ENCODE measurements around the gene CLDN24. TPM values are rescaled to one million over a fixed set of nuclear protein-coding genes. Genes with fewer than 3 reads are reported as not detected.

Gene CLDN24
- total and polyA plus RNA-seq, 7 experiments from 2014 or later, result not detected

GRCh38 chr4:183354219-183354618, 32.0 kb upstream of the CLDN24 start:
- Mint-ChIP-seq H3K27me3 (peaks cover 2 to 13% (median 11%) of the 10 kb centered on the region in 5 donors), H3K27ac (no peak overlapping the region), H3K4me1 (peaks cover 0 to 6% (median 0%) of the 10 kb centered on the region in 7 donors), H3K4me3 (no peak overlapping the region), H3K9me3 (peaks cover 0 to 3% (median 0%) of the 10 kb centered on the region in 11 donors), H3K36me3 (peaks cover 0 to 3% (median 0%) of the 10 kb centered on the region in 5 donors)
- Histone ChIP-seq H3K9me3 (ENCODE audit: control insufficient read depth in 2 of 3, low read length in 3 of 3) (no peaks in the 10 kb centered on the region), H3K27me3 (ENCODE audit: control insufficient read depth in 2 of 2, insufficient read depth in 2 of 2, low read length in 2 of 2) (no peaks in the 10 kb centered on the region), H3K4me3 (ENCODE audit: low read length) (no peak overlapping the region), H3K36me3 (ENCODE audit: control insufficient read depth in 2 of 3, insufficient read depth in 3 of 3, low read length in 3 of 3) (no peaks in the 10 kb centered on the region), H3K4me1 (ENCODE audit: control insufficient read depth in 2 of 2, insufficient read depth in 2 of 2, low read length in 2 of 2) (no peaks in the 10 kb centered on the region), H3K27ac (ENCODE audit: low read depth, low read length) (no peak overlapping the region)
- DNase-seq (no peak), ATAC-seq (no peak)
- intact Hi-C loops (cut with micrococcal nuclease), result no loop called here
- CTCF ChIA-PET, result no interaction called here
- POLR2A ChIA-PET, result no interaction called here

GRCh38 chr4:183353557-183353956, 31.3 kb upstream of the CLDN24 start:
- H3K27me3 Mint-ChIP-seq, result peaks cover 2 to 13% (median 11%) of the 10 kb centered on the region in 5 donors
- H3K27me3 ChIP-seq (ENCODE audit: control insufficient read depth in 2 of 2, insufficient read depth in 2 of 2, low read length in 2 of 2), result no peaks in the 10 kb centered on the region
- intact Hi-C loops (cut with micrococcal nuclease), result no loop called here
- ATAC-seq (no peak), DNase-seq (no peak)
- no peak overlapping the region for H3K4me3 ChIP-seq (ENCODE audit: low read length)
- no peak overlapping the region for H3K27ac Mint-ChIP-seq
- H3K9me3 ChIP-seq (ENCODE audit: control insufficient read depth in 2 of 3, low read length in 3 of 3), result no peaks in the 10 kb centered on the region
- POLR2A ChIA-PET, result no interaction called here
- H3K4me3 Mint-ChIP-seq, result no peak overlapping the region
- H3K4me1 ChIP-seq (ENCODE audit: control insufficient read depth in 2 of 2, insufficient read depth in 2 of 2, low read length in 2 of 2), result no peaks in the 10 kb centered on the region
- H3K36me3 ChIP-seq (ENCODE audit: control insufficient read depth in 2 of 3, insufficient read depth in 3 of 3, low read length in 3 of 3), result no peaks in the 10 kb centered on the region
- peaks cover 0 to 3% (median 0%) of the 10 kb centered on the region in 5 donors for H3K36me3 Mint-ChIP-seq
- peaks cover 0 to 3% (median 0%) of the 10 kb centered on the region in 11 donors for H3K9me3 Mint-ChIP-seq
- CTCF ChIA-PET, result no interaction called here
- peaks cover 0 to 6% (median 0%) of the 10 kb centered on the region in 7 donors for H3K4me1 Mint-ChIP-seq
- H3K27ac ChIP-seq (ENCODE audit: low read depth, low read length), result no peak overlapping the region

GRCh38 chr4:183352546-183352945, 30.3 kb upstream of the CLDN24 start:
- Histone ChIP-seq H3K9me3 (ENCODE audit: control insufficient read depth in 2 of 3, low read length in 3 of 3) (no peaks in the 10 kb centered on the region), H3K27me3 (ENCODE audit: control insufficient read depth in 2 of 2, insufficient read depth in 2 of 2, low read length in 2 of 2) (no peaks in the 10 kb centered on the region), H3K4me3 (ENCODE audit: low read length) (no peak overlapping the region), H3K27ac (ENCODE audit: low read depth, low read length) (no peak overlapping the region), H3K36me3 (ENCODE audit: control insufficient read depth in 2 of 3, insufficient read depth in 3 of 3, low read length in 3 of 3) (no peaks in the 10 kb centered on the region), H3K4me1 (ENCODE audit: control insufficient read depth in 2 of 2, insufficient read depth in 2 of 2, low read length in 2 of 2) (no peaks in the 10 kb centered on the region)
- Mint-ChIP-seq H3K36me3 (peaks cover 0 to 3% (median 0%) of the 10 kb centered on the region in 5 donors), H3K27ac (no peak overlapping the region), H3K4me3 (no peak overlapping the region), H3K27me3 (peaks cover 2 to 16% (median 13%) of the 10 kb centered on the region in 5 donors), H3K4me1 (peaks cover 0 to 6% (median 0%) of the 10 kb centered on the region in 7 donors), H3K9me3 (peaks cover 0 to 3% (median 0%) of the 10 kb centered on the region in 11 donors)
- CTCF ChIA-PET, result no interaction called here
- POLR2A ChIA-PET, result no interaction called here
- DNase-seq, result no peak
- ATAC-seq, result no peak
- intact Hi-C loops (cut with micrococcal nuclease), result no loop called here

GRCh38 chr4:183350317-183351071, 28.3 kb upstream of the CLDN24 start:
- no peak overlapping the region for H3K4me3 Mint-ChIP-seq
- ChIA-PET POLR2A (no interaction called here), CTCF (no interaction called here)
- H3K27me3 Mint-ChIP-seq, result peaks cover 0 to 23% (median 17%) of the 10 kb centered on the region in 5 donors
- DNase-seq (no peak), ATAC-seq (no peak)
- Histone ChIP-seq H3K27me3 (ENCODE audit: control insufficient read depth in 2 of 2, insufficient read depth in 2 of 2, low read length in 2 of 2) (no peaks in the 10 kb centered on the region), H3K4me3 (ENCODE audit: low read length) (no peak overlapping the region), H3K27ac (ENCODE audit: low read depth, low read length) (no peak overlapping the region), H3K4me1 (ENCODE audit: control insufficient read depth in 2 of 2, insufficient read depth in 2 of 2, low read length in 2 of 2) (no peaks in the 10 kb centered on the region), H3K36me3 (ENCODE audit: control insufficient read depth in 2 of 3, insufficient read depth in 3 of 3, low read length in 3 of 3) (no peaks in the 10 kb centered on the region), H3K9me3 (ENCODE audit: control insufficient read depth in 2 of 3, low read length in 3 of 3) (no peaks in the 10 kb centered on the region)
- H3K9me3 Mint-ChIP-seq, result peaks cover 0 to 3% (median 0%) of the 10 kb centered on the region in 11 donors
- no peak overlapping the region for H3K27ac Mint-ChIP-seq
- peaks cover 0 to 6% (median 1%) of the 10 kb centered on the region in 7 donors for H3K4me1 Mint-ChIP-seq
- H3K36me3 Mint-ChIP-seq, result peaks cover 0 to 3% (median 0%) of the 10 kb centered on the region in 5 donors
- intact Hi-C loops (cut with micrococcal nuclease), result no loop called here

GRCh38 chr4:183349673-183350072, 27.4 kb upstream of the CLDN24 start:
- CTCF ChIA-PET, result no interaction called here
- H3K9me3 Mint-ChIP-seq, result peaks cover 0 to 3% (median 0%) of the 10 kb centered on the region in 11 donors
- H3K36me3 ChIP-seq (ENCODE audit: control insufficient read depth in 2 of 3, insufficient read depth in 3 of 3, low read length in 3 of 3), result no peaks in the 10 kb centered on the region
- no peaks in the 10 kb centered on the region for H3K27me3 ChIP-seq (ENCODE audit: control insufficient read depth in 2 of 2, insufficient read depth in 2 of 2, low read length in 2 of 2)
- POLR2A ChIA-PET, result no interaction called here
- H3K4me3 ChIP-seq (ENCODE audit: low read length), result no peak overlapping the region
- peaks cover 0 to 3% (median 0%) of the 10 kb centered on the region in 5 donors for H3K36me3 Mint-ChIP-seq
- no peaks in the 10 kb centered on the region for H3K4me1 ChIP-seq (ENCODE audit: control insufficient read depth in 2 of 2, insufficient read depth in 2 of 2, low read length in 2 of 2)
- DNase-seq, result no peak
- H3K9me3 ChIP-seq (ENCODE audit: control insufficient read depth in 2 of 3, low read length in 3 of 3), result no peaks in the 10 kb centered on the region
- H3K27me3 Mint-ChIP-seq, result peaks cover 0 to 31% (median 22%) of the 10 kb centered on the region in 5 donors
- no peak overlapping the region for H3K27ac ChIP-seq (ENCODE audit: low read depth, low read length)
- peaks cover 0 to 6% (median 2%) of the 10 kb centered on the region in 7 donors for H3K4me1 Mint-ChIP-seq
- intact Hi-C loops (cut with micrococcal nuclease), result no loop called here
- ATAC-seq, result no peak
- H3K4me3 Mint-ChIP-seq, result no peak overlapping the region
- H3K27ac Mint-ChIP-seq, result no peak overlapping the region

GRCh38 chr4:183348706-183349659, 26.8 kb upstream of the CLDN24 start:
- POLR2A ChIA-PET, result no interaction called here
- ATAC-seq, result no peak

More at GRCh38 chr4:183348706-183349659, 26.8 kb upstream of the CLDN24 start:
- DNase-seq, result no peak
- Histone ChIP-seq H3K36me3 (ENCODE audit: control insufficient read depth in 2 of 3, insufficient read depth in 3 of 3, low read length in 3 of 3) (no peaks in the 10 kb centered on the region), H3K9me3 (ENCODE audit: control insufficient read depth in 2 of 3, low read length in 3 of 3) (no peaks in the 10 kb centered on the region), H3K27ac (ENCODE audit: low read depth, low read length) (no peak overlapping the region), H3K4me1 (ENCODE audit: control insufficient read depth in 2 of 2, insufficient read depth in 2 of 2, low read length in 2 of 2) (no peaks in the 10 kb centered on the region), H3K4me3 (ENCODE audit: low read length) (no peak overlapping the region), H3K27me3 (ENCODE audit: control insufficient read depth in 2 of 2, insufficient read depth in 2 of 2, low read length in 2 of 2) (no peaks in the 10 kb centered on the region)
- H3K27me3 Mint-ChIP-seq, result peaks cover 0 to 38% (median 29%) of the 10 kb centered on the region in 5 donors
- peak overlapping the region in 4 of 10 donors; percentile 21 to 52 (median 32) for H3K4me3 Mint-ChIP-seq
- intact Hi-C loops (cut with micrococcal nuclease), result no loop called here
- peaks cover 0 to 3% (median 0%) of the 10 kb centered on the region in 11 donors for H3K9me3 Mint-ChIP-seq
- H3K4me1 Mint-ChIP-seq, result peaks cover 0 to 6% (median 2%) of the 10 kb centered on the region in 7 donors
- no peak overlapping the region for H3K27ac Mint-ChIP-seq
- CTCF ChIA-PET, result no interaction called here
- H3K36me3 Mint-ChIP-seq, result peaks cover 0 to 3% (median 0%) of the 10 kb centered on the region in 5 donors
